ENCODE results near the gene GAS2L3. TPM values are rescaled to one million over a fixed set of nuclear protein-coding genes. Genes with fewer than 3 reads are reported as not detected.
A peak's percentile ranks its signal among the peaks of the same experiment; 100 is the strongest.

GAS2L3 gene
- total RNA-seq, 1 donor from 2014 or later: 20.0 TPM

- TF ChIP-seq CTCF (conservative IDR thresholded peaks at IDR 0.05; ENCODE audit: low read depth, low read length): no peak
- no peak for DNase-seq (ENCODE audit: low read depth)
- no peak overlapping the region for H3K4me3 ChIP-seq (ENCODE audit: low read depth, low read length)
These were observed 98.1 kb downstream of the GAS2L3 start for GRCh38 chr12:100671396-100672074.

GRCh38 chr12:100672075-100672592 lies 98.7 kb downstream of the GAS2L3 start:
- TF ChIP-seq CTCF (conservative IDR thresholded peaks at IDR 0.05; ENCODE audit: low read depth, low read length): peak; percentile 73
- no peak overlapping the region for H3K4me3 ChIP-seq (ENCODE audit: low read depth, low read length)
- no peak for DNase-seq (ENCODE audit: low read depth)

GRCh38 chr12:100674036-100674888 lies 100.8 kb downstream of the GAS2L3 start:
- no peak for TF ChIP-seq CTCF (conservative IDR thresholded peaks at IDR 0.05; ENCODE audit: low read depth, low read length)

More at GRCh38 chr12:100674036-100674888, 100.8 kb downstream of the GAS2L3 start:
- no peak overlapping the region for H3K4me3 ChIP-seq (ENCODE audit: low read depth, low read length)
- no peak for DNase-seq (ENCODE audit: low read depth)

Other genes with a start within 250 kb of the GAS2L3 start
- gene SLC17A8, start 216.6 kb upstream of the GAS2L3 start, total RNA-seq: not detected in 2 replicates
- not detected in 2 replicates for gene NR1H4, start 99.8 kb upstream of the GAS2L3 start, total RNA-seq
- gene ANO4, start 221.1 kb downstream of the GAS2L3 start, total RNA-seq: 0.07 and 0.86 TPM in 2 replicates